ENCODE measurements around the gene ARID4A. TPM values are rescaled to one million over a fixed set of nuclear protein-coding genes. Genes with fewer than 3 reads are reported as not detected.
"Not testable (repeated sequence)": the region's sequence is repeated elsewhere in the genome, so short reads cannot be mapped to it uniquely, and the experiment has no call there.

Gene ARID4A
- total RNA-seq: 10 to 100 TPM; 13.6 to 32.6 (median 18.4) TPM

- H3K4me3 ChIP-seq (ENCODE audit: low read depth, poor library complexity, severe bottlenecking): peak within 1 kb of the TSS; percentile 91
- WGBS, 2 donors: 0% methylated on average over 31 to 52 of the region's 79 CpGs
- DNase-seq (ENCODE audit: low spot score in 2 of 2): peak; percentile 28 to 97
- intact Hi-C loops (cut with DNase I; ENCODE audit: low total_unique reads): no loop called here
- TF ChIP-seq CTCF (IDR thresholded peaks at IDR 0.05) (no peak), POLR2A (IDR thresholded peaks at IDR 0.05) (peak in 1 of 2 donors; percentile 48)
These were observed at the start of gene ARID4A for GRCh38 chr14:58298477-58299400. TSS of gene ARID4A (plus strand) at chr14:58298555. CDS start at chr14:58299855, 1,300 bp downstream.

GRCh38 chr14:58249611-58250010 is 48.7 kb upstream of the ARID4A start:
- peak in 1 of 2 donors; percentile 52 for DNase-seq (ENCODE audit: low spot score in 2 of 2)
- intact Hi-C loops (cut with DNase I; ENCODE audit: low total_unique reads): no loop called here
- TF ChIP-seq POLR2A (IDR thresholded peaks at IDR 0.05) (no peak), CTCF (IDR thresholded peaks at IDR 0.05) (no peak)
- no peak overlapping the region for H3K4me3 ChIP-seq (ENCODE audit: low read depth, poor library complexity, severe bottlenecking)
- WGBS, 2 donors: 90 to 91% methylated on average over 8 of the region's 8 CpGs

- WGBS, 2 donors: 94 to 99% methylated on average over 4 of the region's 4 CpGs
- no peak overlapping the region for H3K4me3 ChIP-seq (ENCODE audit: low read depth, poor library complexity, severe bottlenecking)
- intact Hi-C loops (cut with DNase I; ENCODE audit: low total_unique reads): no loop called here
- TF ChIP-seq POLR2A (IDR thresholded peaks at IDR 0.05) (no peak), CTCF (IDR thresholded peaks at IDR 0.05) (no peak)
- no peak for DNase-seq (ENCODE audit: low spot score in 2 of 2)
These were observed 40.2 kb upstream of the ARID4A start for GRCh38 chr14:58258156-58258555.

GRCh38 chr14:58262005-58262404 is 36.4 kb upstream of the ARID4A start:
- 97 to 98% methylated on average over 10 of the region's 10 CpGs for WGBS, 2 donors
- H3K4me3 ChIP-seq (ENCODE audit: low read depth, poor library complexity, severe bottlenecking); DNase-seq (ENCODE audit: low spot score in 2 of 2); intact Hi-C loops (cut with DNase I; ENCODE audit: low total_unique reads): not testable (repeated sequence)

- intact Hi-C loops (cut with DNase I; ENCODE audit: low total_unique reads): no loop called here
- no peak overlapping the region for H3K4me3 ChIP-seq (ENCODE audit: low read depth, poor library complexity, severe bottlenecking)
- DNase-seq (ENCODE audit: low spot score in 2 of 2): no peak
- no peak for TF ChIP-seq CTCF (IDR thresholded peaks at IDR 0.05)
- TF ChIP-seq POLR2A (IDR thresholded peaks at IDR 0.05): no peak
These were observed 33.0 kb upstream of the ARID4A start for GRCh38 chr14:58265401-58265800.

GRCh38 chr14:58270628-58271027 is 27.7 kb upstream of the ARID4A start:
- DNase-seq (ENCODE audit: low spot score in 2 of 2): no peak
- no peak for TF ChIP-seq POLR2A (IDR thresholded peaks at IDR 0.05)
- TF ChIP-seq CTCF (IDR thresholded peaks at IDR 0.05): no peak
- no peak overlapping the region for H3K4me3 ChIP-seq (ENCODE audit: low read depth, poor library complexity, severe bottlenecking)
- intact Hi-C loops (cut with DNase I; ENCODE audit: low total_unique reads): no loop called here
- 71 to 80% methylated on average over 2 of the region's 2 CpGs for WGBS, 2 donors

Data from lower leg skin (tissue), 4 donors.